RWPE2 (cell line): ENCODE measurements around the gene LRRN4CL.

Source experiments
- ATAC-seq: fragments of 200-7000 bp; cut with Tn5 transposase; 3 replicates; pipeline ENCODE4 v1.9.1; 2021; ENCODE audit warnings: low read depth
- DNase-seq: peaks from one replicate; pipeline ENCODE4 v3.0.0-alpha.2; 2020; ENCODE audit warnings: low spot score
- H3K27ac ChIP-seq: fragments of 450-650 bp; 2 replicates; pipeline ENCODE4 v1.5.1; 2017; ENCODE audit warnings: mild to moderate bottlenecking; ENCODE audit not compliant: poor library complexity, severe bottlenecking
- H3K27me3 ChIP-seq: fragments of 250-450 bp; sonication (Bioruptor Pico); 2 replicates; pipeline ENCODE4 v1.5.1; 2021; ENCODE audit warnings: mild to moderate bottlenecking, moderate library complexity; ENCODE audit not compliant: insufficient read depth, poor library complexity, severe bottlenecking
- H3K36me3 ChIP-seq: fragments of 250-450 bp; sonication (Bioruptor Pico); 2 replicates; pipeline ENCODE4 v1.5.1; 2020; ENCODE audit warnings: low read depth, mild to moderate bottlenecking, moderate library complexity
- H3K4me1 ChIP-seq: fragments of 250-450 bp; sonication (Bioruptor Pico); 2 replicates; pipeline ENCODE4 v1.5.1; 2021; ENCODE audit warnings: mild to moderate bottlenecking, moderate library complexity; ENCODE audit not compliant: insufficient read depth, poor library complexity, severe bottlenecking
- H3K4me3 ChIP-seq: fragments of 250-450 bp; sonication (Bioruptor Pico); 2 replicates; pipeline ENCODE4 v1.5.1; 2021; ENCODE audit warnings: mild to moderate bottlenecking, moderate library complexity; ENCODE audit not compliant: severe bottlenecking
- H3K9me3 ChIP-seq: fragments of 250-450 bp; sonication (Bioruptor Pico); 2 replicates; pipeline ENCODE4 v1.5.1; 2021; ENCODE audit warnings: mild to moderate bottlenecking, moderate library complexity; ENCODE audit not compliant: severe bottlenecking
- CTCF ChIP-seq: fragments of 450-650 bp; IDR thresholded peaks from one replicate; pipeline ENCODE4 v1.5.1; 2017; ENCODE audit warnings: mild to moderate bottlenecking, moderate library complexity; ENCODE audit not compliant: poor library complexity, severe bottlenecking

LRRN4CL gene

GRCh38 chr11:62647609-62648005 lies 41.7 kb downstream of the LRRN4CL start:
- no peaks in the 10 kb centered on the region for H3K9me3 ChIP-seq
- H3K36me3 ChIP-seq = peaks cover 45% of the 10 kb centered on the region
- ATAC-seq (no peak), DNase-seq (no peak)
- no peaks in the 10 kb centered on the region for H3K4me1 ChIP-seq
- peak overlapping the region; percentile 69 for H3K27ac ChIP-seq
- no peak for TF ChIP-seq CTCF
- H3K4me3 ChIP-seq = no peak overlapping the region
- H3K27me3 ChIP-seq = no peaks in the 10 kb centered on the region

DNA sequence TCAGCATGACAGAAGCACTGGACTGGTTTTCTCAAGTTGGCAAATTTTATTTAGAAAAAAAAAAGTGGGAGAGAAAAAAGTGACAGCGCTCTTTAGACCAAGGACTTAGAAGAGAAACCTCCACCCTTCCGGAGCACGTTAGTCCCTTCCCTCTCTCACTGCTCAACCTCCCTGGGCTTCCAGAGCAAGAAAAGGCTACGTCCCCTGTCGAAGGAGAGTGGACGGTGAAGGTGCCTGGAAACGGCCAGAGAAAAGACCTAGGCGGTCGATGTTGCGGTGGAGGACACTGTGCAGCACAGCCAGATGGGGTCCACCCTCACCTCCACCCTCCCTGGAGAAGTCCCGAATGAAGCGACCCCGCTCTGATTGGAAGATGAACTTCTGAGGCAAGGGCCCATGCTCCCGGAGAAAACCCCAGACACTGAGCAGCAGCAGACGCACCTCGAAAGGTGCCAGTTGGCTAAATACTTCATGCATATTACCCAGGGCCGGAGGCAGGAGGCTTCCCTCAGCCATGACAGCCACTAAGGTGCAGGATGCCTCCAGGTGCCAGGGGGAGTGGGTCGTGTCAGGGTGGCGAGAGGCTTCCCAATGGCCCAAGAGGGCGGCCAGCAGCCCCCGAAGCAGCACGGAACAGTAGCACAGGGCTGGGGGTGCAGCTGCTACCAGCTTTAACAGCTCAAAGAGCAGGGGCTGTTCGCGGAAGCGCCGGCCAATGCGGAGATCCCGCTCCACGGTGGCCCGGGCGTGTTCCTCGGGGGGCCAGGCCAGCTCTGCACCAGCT lies 42.3 kb downstream of the LRRN4CL start:
- H3K4me3 ChIP-seq = no peak overlapping the region
- H3K9me3 ChIP-seq = no peaks in the 10 kb centered on the region
- no peak for ATAC-seq
- H3K27ac ChIP-seq = peak overlapping the region; percentile 69
- peaks cover 48% of the 10 kb centered on the region for H3K36me3 ChIP-seq
- no peaks in the 10 kb centered on the region for H3K4me1 ChIP-seq
- H3K27me3 ChIP-seq = no peaks in the 10 kb centered on the region
- DNase-seq = no peak
- no peak for TF ChIP-seq CTCF

- peaks cover 48% of the 10 kb centered on the region for H3K36me3 ChIP-seq
- ATAC-seq (peak; percentile 97), DNase-seq (peak; percentile 99)
- no peaks in the 10 kb centered on the region for H3K9me3 ChIP-seq
- H3K4me1 ChIP-seq = no peaks in the 10 kb centered on the region
- peak within 1 kb of the TSS; percentile 69 for H3K27ac ChIP-seq
- H3K4me3 ChIP-seq = peak within 1 kb of the TSS; percentile 97
- H3K27me3 ChIP-seq = no peaks in the 10 kb centered on the region
- TF ChIP-seq CTCF = no peak
Observed at GRCh38 chr11:62645946-62646824, 43.1 kb downstream of the LRRN4CL start, which contains the start of gene GANAB. GANAB (minus strand) TSS chr11:62646613; CDS start chr11:62646599, 14 bp downstream.

- peaks cover 48% of the 10 kb centered on the region for H3K36me3 ChIP-seq
- H3K9me3 ChIP-seq = no peaks in the 10 kb centered on the region
- no peak for TF ChIP-seq CTCF
- H3K4me3 ChIP-seq = peak overlapping the region; percentile 97
- no peak for DNase-seq
- ATAC-seq = no peak
- H3K27ac ChIP-seq = peak overlapping the region; percentile 69
- H3K27me3 ChIP-seq = no peaks in the 10 kb centered on the region
- H3K4me1 ChIP-seq = no peaks in the 10 kb centered on the region
Observed at GRCh38 chr11:62645671-62645945, 43.7 kb downstream of the LRRN4CL start.
